ENCODE results near the gene BOLA3. TPM values are rescaled to one million over a fixed set of nuclear protein-coding genes. Genes with fewer than 3 reads are reported as not detected.
"Not testable (repeated sequence)": the region's sequence is repeated elsewhere in the genome, so short reads cannot be mapped to it uniquely, and the experiment has no call there.

The BOLA3 gene
- total RNA-seq, 1 experiment from 2014 or later: 112 TPM

- no peak for DNase-seq (ENCODE audit: low read depth)
- in situ Hi-C loops (cut with HindIII; ENCODE audit: low pct_unique_long_range_greater_than_20kb, low sequenced_read_pairs): no loop called here
These were observed 8.1 kb upstream of the BOLA3 start for GRCh38 chr2:74155830-74156229.

GRCh38 chr2:74152954-74153353, 5.2 kb upstream of the BOLA3 start:
- no peak for DNase-seq (ENCODE audit: low read depth)
- in situ Hi-C loops (cut with HindIII; ENCODE audit: low pct_unique_long_range_greater_than_20kb, low sequenced_read_pairs): no loop called here

GRCh38 chr2:74149570-74150319, 2.0 kb upstream of the BOLA3 start:
- DNase-seq (ENCODE audit: low read depth): no peak
- in situ Hi-C loops (cut with HindIII; ENCODE audit: low pct_unique_long_range_greater_than_20kb, low sequenced_read_pairs): no loop called here

- no peak for DNase-seq (ENCODE audit: low read depth)
- in situ Hi-C loops (cut with HindIII; ENCODE audit: low pct_unique_long_range_greater_than_20kb, low sequenced_read_pairs): no loop called here
These were observed 1.5 kb upstream of the BOLA3 start for GRCh38 chr2:74149247-74149525.

- no peak for DNase-seq (ENCODE audit: low read depth)
- in situ Hi-C loops (cut with HindIII; ENCODE audit: low pct_unique_long_range_greater_than_20kb, low sequenced_read_pairs): no loop called here
These were observed 940 bp upstream of the BOLA3 start for GRCh38 chr2:74148457-74149246.

- in situ Hi-C loops (cut with HindIII; ENCODE audit: low pct_unique_long_range_greater_than_20kb, low sequenced_read_pairs): no loop called here
- no peak for DNase-seq (ENCODE audit: low read depth)
These were observed 584 bp downstream of the BOLA3 start for GRCh38 chr2:74146929-74147726.

- in situ Hi-C loops (cut with HindIII; ENCODE audit: low pct_unique_long_range_greater_than_20kb, low sequenced_read_pairs): no loop called here
- no peak for DNase-seq (ENCODE audit: low read depth)
These were observed 5.4 kb downstream of the BOLA3 start for GRCh38 chr2:74142340-74142739.

GRCh38 chr2:74138600-74139323, 8.9 kb downstream of the BOLA3 start:
- DNase-seq (ENCODE audit: low read depth): no peak
- in situ Hi-C loops (cut with HindIII; ENCODE audit: low pct_unique_long_range_greater_than_20kb, low sequenced_read_pairs): no loop called here

- in situ Hi-C loops (cut with HindIII; ENCODE audit: low pct_unique_long_range_greater_than_20kb, low sequenced_read_pairs): no loop called here
These were observed 9.8 kb downstream of the BOLA3 start for GRCh38 chr2:74137651-74138599.

GRCh38 chr2:74131901-74132300, 15.8 kb downstream of the BOLA3 start:
- in situ Hi-C loops (cut with HindIII; ENCODE audit: low pct_unique_long_range_greater_than_20kb, low sequenced_read_pairs): no loop called here
- no peak for DNase-seq (ENCODE audit: low read depth)

More at GRCh38 chr2:74137651-74138599, 9.8 kb downstream of the BOLA3 start:
- DNase-seq (ENCODE audit: low read depth): no peak

- in situ Hi-C loops (cut with HindIII; ENCODE audit: low pct_unique_long_range_greater_than_20kb, low sequenced_read_pairs): no loop called here
- no peak for DNase-seq (ENCODE audit: low read depth)
These were observed 17.3 kb downstream of the BOLA3 start for GRCh38 chr2:74130211-74130995.

- DNase-seq (ENCODE audit: low read depth): no peak
- in situ Hi-C loops (cut with HindIII; ENCODE audit: low pct_unique_long_range_greater_than_20kb, low sequenced_read_pairs): no loop called here
These were observed 19.5 kb downstream of the BOLA3 start for GRCh38 chr2:74128206-74128605.

- in situ Hi-C loops (cut with HindIII; ENCODE audit: low pct_unique_long_range_greater_than_20kb, low sequenced_read_pairs); DNase-seq (ENCODE audit: low read depth): not testable (repeated sequence)
These were observed 23.8 kb downstream of the BOLA3 start for GRCh38 chr2:74123955-74124354.

GRCh38 chr2:74121846-74122245, 25.9 kb downstream of the BOLA3 start:
- in situ Hi-C loops (cut with HindIII; ENCODE audit: low pct_unique_long_range_greater_than_20kb, low sequenced_read_pairs); DNase-seq (ENCODE audit: low read depth): not testable (repeated sequence)

GRCh38 chr2:74119912-74120825, 27.5 kb downstream of the BOLA3 start:
- peak; percentile 94 for DNase-seq (ENCODE audit: low read depth)
- in situ Hi-C loops (cut with HindIII; ENCODE audit: low pct_unique_long_range_greater_than_20kb, low sequenced_read_pairs): no loop called here

- in situ Hi-C loops (cut with HindIII; ENCODE audit: low pct_unique_long_range_greater_than_20kb, low sequenced_read_pairs): no loop called here
- no peak for DNase-seq (ENCODE audit: low read depth)
These were observed 28.4 kb downstream of the BOLA3 start for GRCh38 chr2:74119339-74119738.

All from Caki2 (cell line).